IPS DF 19.7 (cell line): ENCODE results near the gene HIGD2B.
"Not testable (repeated sequence)": the region's sequence is repeated elsewhere in the genome, so short reads cannot be mapped to it uniquely, and the experiment has no call there.

Experiments used
- DNase-seq: peaks from one replicate; pipeline ENCODE4 v3.0.0-alpha.2; 2013; ENCODE audit warnings: low read depth, low spot score

HIGD2B gene

GRCh38 chr15:72676838-72677237, 9.1 kb downstream of the HIGD2B start:
- no peak for DNase-seq

- DNase-seq = no peak
These were observed 14.5 kb downstream of the HIGD2B start for GRCh38 chr15:72671525-72671924.

DNA sequence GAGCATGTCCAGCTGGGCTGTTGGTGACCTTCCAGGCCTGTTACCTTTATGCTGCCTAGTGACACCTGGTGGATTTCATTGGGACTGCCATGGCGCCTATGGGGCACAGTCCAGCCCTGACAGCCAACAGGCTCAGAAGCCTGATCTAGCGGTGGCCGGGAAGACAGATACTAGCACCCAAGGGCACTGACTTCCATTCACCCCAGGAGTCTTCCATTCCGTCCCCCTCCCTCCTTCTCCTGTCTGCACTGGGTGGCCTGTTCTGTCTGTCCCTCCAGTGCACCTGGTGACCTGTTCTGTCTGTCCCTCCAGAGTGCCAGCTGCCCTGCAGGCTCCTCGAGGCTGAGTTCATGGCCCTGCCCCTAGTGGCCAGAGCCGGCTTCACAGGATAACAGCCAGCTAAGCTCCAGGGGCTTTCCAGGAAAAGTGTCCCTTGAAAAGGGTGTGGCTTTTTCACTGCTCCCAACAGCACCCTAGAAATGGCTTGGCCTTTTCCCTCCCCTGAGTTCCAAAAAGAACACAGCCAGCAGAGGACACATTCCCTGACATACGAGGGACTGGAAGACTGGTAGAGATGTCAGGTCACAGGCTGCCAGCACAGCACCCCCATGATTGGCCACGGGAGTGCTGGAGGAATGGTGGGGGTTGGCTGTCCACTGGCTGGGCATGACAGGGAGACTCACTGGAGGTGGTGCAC, 15.2 kb downstream of the HIGD2B start:
- peak; percentile 65 for DNase-seq

DNA sequence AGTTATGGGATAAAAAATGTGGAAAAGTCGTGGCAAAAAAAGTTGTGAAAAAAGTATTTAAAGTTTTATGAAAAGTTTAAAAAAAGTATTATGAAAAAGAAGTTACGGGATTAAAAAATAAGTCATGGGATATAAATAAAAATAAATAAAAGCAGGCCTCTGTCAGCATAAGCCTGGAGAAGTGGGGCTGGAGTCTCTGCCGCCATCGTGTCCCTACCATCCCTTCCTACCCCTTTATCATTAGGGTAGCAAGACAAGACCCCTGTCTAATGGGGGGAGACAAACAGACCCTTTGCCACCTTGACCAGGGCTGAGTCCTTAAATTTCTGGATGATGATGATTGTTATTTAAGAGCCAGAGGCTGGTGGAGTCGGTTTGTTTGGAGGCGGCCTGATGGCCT, 16.2 kb downstream of the HIGD2B start:
- DNase-seq = not testable (repeated sequence)

GRCh38 chr15:72665706-72666105, 20.3 kb downstream of the HIGD2B start:
- not testable (repeated sequence) for DNase-seq

- DNase-seq = not testable (repeated sequence)
These were observed 22.1 kb downstream of the HIGD2B start for GRCh38 chr15:72663931-72664330.

DNA sequence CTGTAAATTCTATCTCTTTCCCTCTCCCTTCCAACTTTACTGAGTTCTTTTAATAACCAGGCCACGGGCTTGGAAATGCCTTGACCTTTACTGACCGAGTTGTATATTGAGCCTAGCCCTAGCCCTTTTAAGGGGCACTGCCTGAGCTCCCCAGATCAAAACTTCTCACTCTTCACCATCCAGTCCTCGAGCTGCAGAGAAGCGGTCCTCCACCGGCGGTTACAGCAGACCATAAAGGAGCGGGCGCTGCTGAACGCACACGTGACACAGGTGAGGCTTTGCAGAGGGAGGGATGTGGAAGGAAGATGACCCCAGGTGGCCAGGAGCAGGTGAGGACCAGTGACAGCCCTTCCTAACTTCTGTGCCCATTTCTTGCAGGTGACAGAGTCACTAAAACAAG, 24.9 kb downstream of the HIGD2B start:
- not testable (repeated sequence) for DNase-seq

GRCh38 chr15:72656014-72656413, 30.0 kb downstream of the HIGD2B start:
- not testable (repeated sequence) for DNase-seq

DNA sequence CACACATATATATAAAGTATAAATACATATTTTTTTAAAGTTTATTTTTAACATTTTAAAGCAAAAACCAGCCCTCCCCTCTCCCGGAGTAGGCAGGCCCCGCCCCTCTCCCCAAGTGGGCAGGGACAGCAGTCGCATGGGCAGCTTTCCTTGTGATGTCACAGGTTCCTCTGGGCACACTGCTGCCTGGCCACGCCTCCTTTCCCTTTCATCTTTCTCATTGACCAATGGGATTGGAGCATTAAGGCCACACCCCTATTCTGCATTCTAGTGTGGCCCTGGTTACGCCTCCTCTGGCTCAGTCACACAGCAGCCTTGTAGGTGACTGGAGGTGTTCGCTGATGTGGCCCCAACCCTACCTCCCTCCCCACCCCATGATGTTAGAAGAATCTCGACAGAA, 31.6 kb downstream of the HIGD2B start, which contains the start of gene GOLGA6B:
Gene GOLGA6B (plus strand): TSS at position 301 of the 400 bp plus-strand sequence. CDS start 41 bp downstream, at position 342.
- DNase-seq = not testable (repeated sequence)

DNA sequence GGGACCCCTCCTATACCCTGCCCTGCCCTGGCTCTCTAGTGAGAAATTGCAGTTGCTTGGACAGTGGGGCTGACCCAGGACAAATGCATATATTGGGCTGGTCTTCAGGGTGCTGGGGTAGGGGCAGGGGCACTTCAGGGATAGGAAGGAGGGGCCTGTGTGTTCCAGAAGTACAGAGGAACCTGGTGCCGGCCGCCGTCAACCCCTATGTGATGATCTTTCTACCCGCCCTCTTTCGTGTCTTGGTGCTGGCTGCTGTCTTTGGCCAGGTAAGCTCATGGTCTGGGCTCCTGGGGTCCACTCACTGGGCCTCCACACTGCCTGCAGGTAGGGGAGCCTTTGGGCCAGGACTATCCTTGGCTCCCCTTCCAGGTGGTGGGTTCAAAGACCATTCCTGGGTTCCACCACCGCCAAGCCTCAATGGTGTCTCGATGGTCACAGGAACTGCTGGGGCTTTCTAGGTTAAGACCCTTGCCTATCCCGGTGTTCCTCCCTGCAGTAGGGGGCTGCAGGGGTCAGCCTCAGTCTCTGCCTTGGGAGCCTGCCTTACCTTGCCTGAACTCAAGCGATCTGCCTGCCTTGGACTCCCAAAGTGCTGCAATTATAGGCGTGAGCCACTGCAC, 37.2 kb downstream of the HIGD2B start:
- DNase-seq = not testable (repeated sequence)

- not testable (repeated sequence) for DNase-seq
These were observed 43.7 kb downstream of the HIGD2B start for GRCh38 chr15:72642271-72642670.

DNA sequence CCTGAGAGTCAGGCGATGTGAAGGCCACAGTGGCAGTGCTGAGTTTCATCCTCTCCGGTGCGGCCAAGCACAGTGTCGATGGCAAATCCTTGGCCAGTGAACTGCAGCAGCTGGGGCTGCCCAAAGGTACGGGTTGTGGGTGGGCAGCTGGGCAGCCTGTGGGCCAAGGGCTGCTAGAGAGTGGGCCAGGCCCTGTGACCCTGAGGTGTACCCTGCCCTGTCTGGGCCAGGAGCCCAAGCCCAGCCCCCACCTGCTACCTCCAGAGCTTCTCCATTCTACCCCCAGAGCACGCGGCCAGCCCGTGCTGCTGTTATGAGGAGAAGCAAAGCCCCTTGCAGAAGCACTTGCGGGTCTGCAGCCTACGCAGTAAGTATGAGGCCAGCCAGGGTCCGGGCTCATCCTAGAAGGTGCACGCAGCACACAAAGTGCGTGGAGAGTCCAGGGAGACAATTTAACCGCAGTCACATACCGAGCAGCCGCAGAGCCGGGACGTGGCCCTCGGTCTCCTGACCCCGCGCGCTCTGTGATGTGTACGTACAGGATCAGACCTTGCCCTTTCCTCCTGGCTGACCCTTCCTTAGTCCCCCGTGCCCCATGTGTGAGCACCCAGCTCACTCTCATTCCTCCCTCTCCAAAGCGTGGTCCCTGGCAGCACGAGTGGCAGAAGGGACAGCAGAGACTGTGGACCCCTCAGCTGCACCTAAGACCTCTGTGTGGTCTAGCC, 46.1 kb downstream of the HIGD2B start:
- DNase-seq = not testable (repeated sequence)

DNA sequence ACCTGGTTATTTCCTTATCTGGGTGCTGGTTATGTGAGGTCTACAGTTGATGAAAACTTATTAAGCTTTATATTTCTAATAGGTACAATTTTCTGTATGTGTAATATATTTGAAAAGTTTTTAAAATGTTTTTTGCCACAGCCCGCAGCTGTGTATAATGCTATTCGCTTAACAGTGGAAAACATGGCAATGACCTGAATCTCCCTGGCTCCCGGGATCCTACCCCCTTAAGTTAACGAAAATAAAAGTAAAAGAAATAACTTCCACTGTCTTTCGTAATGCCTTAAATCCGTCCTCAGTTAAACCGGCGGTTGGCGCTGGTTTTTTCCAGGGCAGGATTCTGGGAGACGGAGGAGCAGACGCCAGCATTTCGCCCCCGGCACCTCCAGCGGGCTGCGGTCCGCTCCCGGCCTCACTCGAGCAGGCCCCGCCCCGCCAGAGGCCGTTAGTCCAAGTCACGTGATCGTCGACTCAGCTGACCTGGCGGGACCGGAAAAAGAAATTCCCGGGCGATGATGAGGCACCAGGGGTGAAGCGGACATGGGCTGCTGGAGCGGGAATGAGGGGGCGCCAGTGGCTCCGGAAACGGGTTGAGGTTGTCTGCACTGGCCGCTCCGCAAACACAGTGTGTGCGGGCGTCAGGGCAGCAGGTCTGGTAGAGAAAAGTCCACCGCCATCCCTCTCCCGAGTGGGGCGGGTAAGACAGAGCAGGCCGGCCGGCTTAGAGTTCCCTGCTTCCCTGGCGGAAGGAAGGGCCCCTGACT, 49.3 kb downstream of the HIGD2B start:
- not testable (repeated sequence) for DNase-seq

DNA sequence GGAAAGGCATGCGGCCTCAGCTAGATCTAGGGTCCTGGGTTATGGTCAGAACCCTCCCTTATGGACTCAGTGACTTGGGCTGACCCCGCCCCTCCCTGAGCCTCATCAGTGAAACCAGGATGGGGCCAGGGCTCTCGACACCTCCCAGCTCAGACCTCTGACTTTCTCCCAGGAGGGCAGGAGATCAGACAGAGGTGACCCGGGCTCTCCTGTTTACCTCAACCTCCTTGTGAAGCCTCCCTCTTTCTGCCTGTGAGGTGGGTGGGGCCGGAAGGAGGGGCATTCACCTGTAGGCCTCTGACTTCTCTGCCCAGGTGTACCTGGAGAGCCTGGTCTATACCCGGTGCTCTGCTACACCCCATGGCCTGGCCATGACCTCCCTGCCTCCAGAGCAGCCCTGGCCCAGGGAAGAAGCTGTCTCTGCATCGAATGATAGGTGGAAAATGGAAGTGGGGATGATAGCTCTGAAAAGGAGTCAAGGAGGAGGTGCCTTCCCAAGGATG, 56.9 kb downstream of the HIGD2B start:
- not testable (repeated sequence) for DNase-seq

DNA sequence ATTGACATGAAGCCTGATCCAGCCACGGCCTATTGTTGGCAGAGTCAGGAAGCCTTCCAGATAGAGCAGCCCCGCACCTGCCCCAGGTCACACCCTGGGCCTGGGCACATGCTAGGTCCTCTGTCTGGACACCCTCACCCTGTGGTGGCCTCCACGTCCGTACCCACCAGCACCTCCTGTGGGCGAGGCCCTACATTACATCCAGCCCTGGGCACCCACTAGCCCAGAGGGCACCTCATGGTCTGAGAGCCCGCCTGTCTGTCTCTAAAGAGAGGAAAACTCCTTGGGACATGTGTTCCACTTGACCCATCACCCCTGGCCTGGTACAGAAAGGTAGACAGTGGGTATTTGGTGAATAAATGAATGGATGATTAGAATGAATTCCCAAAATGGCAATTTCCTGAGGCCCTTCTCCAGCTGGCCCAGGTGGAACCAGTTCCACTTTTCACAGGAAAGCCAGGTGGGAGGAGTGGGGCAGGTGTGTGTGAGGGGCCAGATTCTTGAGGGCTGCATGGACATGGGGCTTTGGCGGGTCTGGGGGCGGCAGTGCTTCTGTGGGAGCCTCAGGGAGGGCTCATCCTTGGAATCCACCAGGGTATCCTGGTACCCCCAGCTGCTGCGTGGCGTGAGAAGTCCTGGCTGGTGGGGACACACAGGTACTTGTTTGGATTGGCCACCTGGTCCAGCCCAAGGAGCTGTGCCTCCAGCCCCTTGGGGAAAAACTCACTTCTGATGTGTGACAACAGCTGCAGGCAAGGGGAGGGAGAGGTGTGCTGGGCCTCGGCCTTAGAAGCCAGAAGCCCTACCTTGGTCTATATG, 57.5 kb downstream of the HIGD2B start:
- not testable (repeated sequence) for DNase-seq

- not testable (repeated sequence) for DNase-seq
These were observed 59.8 kb downstream of the HIGD2B start for GRCh38 chr15:72626153-72626552.
